Measurements from ENCODE around the gene ANO6. TPM values are rescaled to one million over a fixed set of nuclear protein-coding genes. Genes with fewer than 3 reads are reported as not detected.
A peak's percentile ranks its signal among the peaks of the same experiment; 100 is the strongest.

ANO6 gene
- total and polyA plus RNA-seq, 12 donors, result 8.9 to 52.2 (median 40.9) TPM

DNA sequence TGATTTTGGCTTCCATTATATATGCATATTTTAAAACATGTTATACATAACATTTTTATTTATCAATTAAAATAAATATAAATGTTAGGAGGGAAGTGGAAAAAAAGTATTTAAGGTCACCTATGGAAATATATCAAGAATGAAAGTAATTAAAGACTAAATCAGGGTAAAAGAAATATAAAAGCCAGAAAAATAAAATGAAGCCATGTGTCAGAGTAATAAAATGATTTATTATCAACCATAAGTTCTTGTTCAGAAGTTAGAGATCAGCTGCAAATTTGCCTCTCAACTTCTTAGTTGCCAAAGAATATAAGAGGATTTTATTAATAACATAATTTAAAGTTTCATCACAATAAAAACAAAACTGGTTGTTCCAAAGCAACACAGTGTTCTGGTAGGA lies 121.9 kb downstream of the ANO6 start:
- DNase-seq (no peak), ATAC-seq (no peak)
- Histone ChIP-seq H3K36me3 (peaks cover 0 to 24% (median 0%) of the 10 kb centered on the region in 9 donors), H3K9me3 (no peaks in the 10 kb centered on the region), H3K4me3 (no peak overlapping the region), H3K4me1 (peaks cover 3 to 43% (median 31%) of the 10 kb centered on the region in 9 donors), H3K27ac (peak overlapping the region; percentile 50 to 89 (median 79)), H3K27me3 (no peaks in the 10 kb centered on the region)
- intact Hi-C loops (cut with DNase I), result no loop called here
- TF ChIP-seq, protein P1, sequence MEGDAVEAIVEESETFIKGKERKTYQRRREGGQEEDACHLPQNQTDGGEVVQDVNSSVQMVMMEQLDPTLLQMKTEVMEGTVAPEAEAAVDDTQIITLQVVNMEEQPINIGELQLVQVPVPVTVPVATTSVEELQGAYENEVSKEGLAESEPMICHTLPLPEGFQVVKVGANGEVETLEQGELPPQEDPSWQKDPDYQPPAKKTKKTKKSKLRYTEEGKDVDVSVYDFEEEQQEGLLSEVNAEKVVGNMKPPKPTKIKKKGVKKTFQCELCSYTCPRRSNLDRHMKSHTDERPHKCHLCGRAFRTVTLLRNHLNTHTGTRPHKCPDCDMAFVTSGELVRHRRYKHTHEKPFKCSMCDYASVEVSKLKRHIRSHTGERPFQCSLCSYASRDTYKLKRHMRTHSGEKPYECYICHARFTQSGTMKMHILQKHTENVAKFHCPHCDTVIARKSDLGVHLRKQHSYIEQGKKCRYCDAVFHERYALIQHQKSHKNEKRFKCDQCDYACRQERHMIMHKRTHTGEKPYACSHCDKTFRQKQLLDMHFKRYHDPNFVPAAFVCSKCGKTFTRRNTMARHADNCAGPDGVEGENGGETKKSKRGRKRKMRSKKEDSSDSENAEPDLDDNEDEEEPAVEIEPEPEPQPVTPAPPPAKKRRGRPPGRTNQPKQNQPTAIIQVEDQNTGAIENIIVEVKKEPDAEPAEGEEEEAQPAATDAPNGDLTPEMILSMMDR (IDR thresholded peaks at IDR 0.05), result no peak

DNA sequence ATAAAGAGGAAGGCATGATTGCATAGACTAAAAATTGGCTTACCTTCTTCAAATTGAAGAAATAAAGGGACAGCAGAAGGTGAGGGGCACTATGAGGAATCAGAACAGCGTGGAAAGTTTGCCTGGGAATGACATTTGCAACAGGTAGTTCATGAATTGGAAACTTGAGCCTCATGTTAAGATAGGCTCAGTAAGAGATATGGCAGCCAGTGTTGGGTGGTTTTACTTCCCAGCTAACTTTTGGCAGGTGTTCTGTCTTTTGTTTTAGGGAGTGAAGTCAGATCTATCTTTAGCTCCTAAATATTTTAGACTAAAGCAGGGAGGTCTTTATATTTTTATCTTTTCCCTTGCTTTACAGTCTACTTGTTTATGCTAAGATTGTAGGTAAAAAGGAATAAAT lies 122.4 kb downstream of the ANO6 start:
- Histone ChIP-seq H3K4me3 (no peak overlapping the region), H3K4me1 (peaks cover 3 to 45% (median 35%) of the 10 kb centered on the region in 9 donors), H3K27ac (peak overlapping the region; percentile 55 to 89 (median 79)), H3K9me3 (no peaks in the 10 kb centered on the region), H3K27me3 (no peaks in the 10 kb centered on the region), H3K36me3 (peaks cover 0 to 19% (median 0%) of the 10 kb centered on the region in 9 donors)
- WGBS, 2 donors, result 30 to 36% methylated on average over 1 of the region's 1 CpG
- intact Hi-C loops (cut with DNase I), result no loop called here
- ATAC-seq (peak; percentile 84 to 97 (median 91)), DNase-seq (peak in 1 of 2 donors; percentile 50)
- TF ChIP-seq, protein P1 (IDR thresholded peaks at IDR 0.05), result no peak

DNA sequence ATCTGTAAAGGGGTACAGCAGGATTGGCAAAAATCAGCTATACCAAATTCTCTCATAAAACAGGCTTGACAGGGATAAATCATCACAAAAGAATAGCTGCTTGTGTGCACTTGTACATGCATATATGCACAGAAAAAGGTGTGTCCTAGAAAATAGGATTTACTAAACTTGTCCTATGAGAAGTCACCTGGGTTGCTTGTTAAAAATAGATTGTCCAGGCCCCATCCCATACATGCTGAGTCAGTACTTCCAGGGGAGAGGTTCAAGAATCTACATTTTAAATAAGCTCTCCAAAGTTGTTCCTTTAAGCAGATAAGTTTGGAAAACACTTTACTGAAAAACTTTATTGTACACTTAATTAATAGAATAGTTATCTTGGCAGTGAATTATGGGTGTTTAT lies 123.1 kb downstream of the ANO6 start:
- TF ChIP-seq, protein P1 (IDR thresholded peaks at IDR 0.05), result no peak
- peak overlapping the region; percentile 55 to 89 (median 79) for H3K27ac ChIP-seq
- DNase-seq, result no peak
- no peaks in the 10 kb centered on the region for H3K27me3 ChIP-seq
- H3K4me1 ChIP-seq, result peaks cover 3 to 49% (median 34%) of the 10 kb centered on the region in 9 donors
- intact Hi-C loops (cut with DNase I), result no loop called here
- H3K36me3 ChIP-seq, result peaks cover 0 to 12% (median 0%) of the 10 kb centered on the region in 9 donors
- no peak overlapping the region for H3K4me3 ChIP-seq
- no peaks in the 10 kb centered on the region for H3K9me3 ChIP-seq
- peak in 5 of 8 donors; percentile 38 to 79 (median 55) for ATAC-seq

DNA sequence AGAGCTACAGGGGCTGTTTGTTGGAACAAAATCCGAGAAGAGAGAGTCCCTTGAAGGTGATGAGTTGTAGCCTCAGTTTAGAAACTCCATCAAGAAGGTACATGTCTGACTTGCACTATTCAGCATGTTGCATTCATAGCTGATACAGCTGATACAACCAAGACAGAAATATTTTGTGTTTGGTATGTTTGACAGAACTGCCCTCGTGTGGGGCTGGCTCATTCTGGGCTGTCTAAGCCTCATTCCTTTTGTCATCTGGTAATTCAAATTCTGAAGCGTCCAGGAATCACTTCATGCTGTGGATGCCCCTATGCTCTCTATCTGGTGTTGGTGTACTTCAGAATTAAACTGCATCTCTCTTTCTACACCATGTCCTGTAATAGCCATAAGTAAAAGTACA lies 126.3 kb downstream of the ANO6 start:
- TF ChIP-seq, protein P1 (IDR thresholded peaks at IDR 0.05), result no peak
- Histone ChIP-seq H3K4me1 (peaks cover 3 to 48% (median 31%) of the 10 kb centered on the region in 9 donors), H3K27ac (no peak overlapping the region), H3K9me3 (no peaks in the 10 kb centered on the region), H3K27me3 (no peaks in the 10 kb centered on the region), H3K36me3 (peaks cover 0 to 11% (median 0%) of the 10 kb centered on the region in 9 donors), H3K4me3 (no peak overlapping the region)
- WGBS, 2 donors, result 82 to 86% methylated on average over 3 of the region's 3 CpGs
- intact Hi-C loops (cut with DNase I), result loop anchor here in 1 of 10 donors (10.0 kb wide), 1 partner anchor 67 kb away; no protein-coding TSS in a partner anchor
- DNase-seq (no peak), ATAC-seq (no peak)

Measured in heart right ventricle (tissue), 16 donors.